Measurements from ENCODE around the gene CYBRD1.

DNA sequence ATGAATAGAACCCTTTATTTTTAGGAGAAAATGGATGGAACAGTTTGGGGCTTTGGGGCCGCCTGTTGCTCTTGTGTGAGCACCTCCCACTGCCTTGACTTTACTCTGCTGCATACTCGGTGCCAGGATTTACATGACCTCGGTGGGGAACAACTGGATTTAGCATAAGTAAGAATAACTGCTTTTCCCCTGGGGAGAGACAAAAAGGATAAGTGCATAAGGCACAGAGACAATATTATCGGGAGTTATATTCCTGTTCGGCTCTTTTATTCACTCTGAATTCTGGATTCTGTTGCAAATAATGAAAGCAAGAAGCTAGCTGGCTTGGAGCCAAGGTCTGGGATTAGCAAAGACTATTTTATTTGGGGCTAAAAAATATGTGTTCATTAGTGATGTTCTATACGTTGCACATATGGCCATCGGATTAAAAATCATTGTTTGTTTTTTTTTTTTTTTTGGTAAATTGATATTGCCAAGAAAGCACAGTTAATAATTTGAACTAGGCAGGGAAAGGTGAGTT, 69.8 kb downstream of the CYBRD1 start:
- TF ChIP-seq EZH2 (IDR thresholded peaks at IDR 0.05) = no peak
- TF ChIP-seq POLR2AphosphoS5 (IDR thresholded peaks at IDR 0.05; ENCODE audit: borderline replicate concordance, low read depth, low read length) = no peak
- TF ChIP-seq FOXP2 (optimal IDR thresholded peaks at IDR 0.05; ENCODE audit: control extremely low read depth, extremely low read length, insufficient read depth) = no peak

Data from SK-N-MC (cell line).